Measurements from ENCODE around the gene EXPH5. TPM values are rescaled to one million over a fixed set of nuclear protein-coding genes. Genes with fewer than 3 reads are reported as not detected.

EXPH5 gene
- total and polyA plus RNA-seq, 5 donors from 2014 or later, result 0.23 to 1.8 (median 0.75) TPM

DNA sequence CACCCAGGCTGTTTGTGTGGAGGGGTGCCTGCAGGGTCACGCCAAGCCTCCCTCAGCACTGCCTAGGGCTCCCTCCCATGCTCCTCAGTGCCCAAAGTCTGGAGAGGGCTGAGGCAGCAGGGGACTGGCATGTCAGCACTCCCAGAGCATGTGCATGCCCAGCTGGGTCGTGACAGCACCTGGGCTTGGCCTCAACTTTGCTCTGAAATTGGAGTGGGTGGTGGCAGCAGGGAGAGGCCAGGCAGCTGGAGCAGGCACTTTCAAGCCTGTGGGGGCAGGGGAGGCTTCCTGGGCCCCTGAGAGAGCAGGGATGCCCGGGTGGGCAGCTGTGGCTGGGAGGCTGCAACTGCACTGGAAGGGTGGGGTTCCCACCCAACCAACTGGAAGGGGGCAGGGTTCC, 35.7 kb upstream of the EXPH5 start:
- Histone ChIP-seq H3K4me1 (ENCODE audit: control insufficient read depth, insufficient read depth, low read length, poor library complexity, severe bottlenecking) (no peaks in the 10 kb centered on the region), H3K27ac (ENCODE audit: insufficient read depth, low read length, poor library complexity, severe bottlenecking) (no peak overlapping the region), H3K36me3 (ENCODE audit: control insufficient read depth, insufficient read depth, low read length) (no peaks in the 10 kb centered on the region), H3K27me3 (ENCODE audit: control insufficient read depth, insufficient read depth, low read length) (peaks cover 3% of the 10 kb centered on the region), H3K4me3 (ENCODE audit: low read depth, low read length) (no peak overlapping the region), H3K9me3 (ENCODE audit: control insufficient read depth in 2 of 2, low read length in 2 of 2) (no peaks in the 10 kb centered on the region)
- Mint-ChIP-seq H3K27ac (no peak overlapping the region), H3K4me1 (peaks cover 0 to 8% (median 7%) of the 10 kb centered on the region in 4 donors), H3K27me3 (peaks cover 24% of the 10 kb centered on the region), H3K36me3 (no peaks in the 10 kb centered on the region), H3K9me3 (peaks cover 0 to 2% (median 0%) of the 10 kb centered on the region in 7 donors), H3K4me3 (no peak overlapping the region)
- DNase-seq (no peak), ATAC-seq (ENCODE audit: low read depth in 2 of 2) (no peak)

DNA sequence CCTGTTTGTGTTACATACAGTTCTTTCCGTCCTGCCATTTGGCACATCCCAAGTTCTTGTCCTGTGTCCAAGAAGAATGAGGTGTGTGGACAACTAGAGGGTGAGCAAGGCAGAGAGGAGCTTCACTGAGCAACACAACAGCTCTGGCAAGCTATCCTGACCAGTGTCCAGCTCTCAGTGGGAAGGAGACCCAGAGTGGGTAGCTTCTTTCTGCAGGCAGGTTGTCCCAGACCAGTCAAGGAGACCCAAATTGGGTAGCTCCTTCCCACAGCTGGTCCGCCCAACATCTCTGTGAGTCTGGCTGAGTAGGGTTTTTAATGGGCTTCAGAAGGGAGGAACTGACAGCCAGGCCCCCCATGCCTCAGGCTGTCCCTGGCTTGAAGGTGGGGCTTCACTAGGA, 35.2 kb upstream of the EXPH5 start:
- H3K27me3 Mint-ChIP-seq, result peaks cover 21% of the 10 kb centered on the region
- H3K4me3 Mint-ChIP-seq, result no peak overlapping the region
- H3K27me3 ChIP-seq (ENCODE audit: control insufficient read depth, insufficient read depth, low read length), result peaks cover 3% of the 10 kb centered on the region
- H3K9me3 Mint-ChIP-seq, result peaks cover 0 to 2% (median 0%) of the 10 kb centered on the region in 7 donors
- ATAC-seq (ENCODE audit: low read depth in 2 of 2) (no peak), DNase-seq (no peak)
- H3K36me3 Mint-ChIP-seq, result no peaks in the 10 kb centered on the region
- H3K27ac Mint-ChIP-seq, result no peak overlapping the region
- no peak overlapping the region for H3K27ac ChIP-seq (ENCODE audit: insufficient read depth, low read length, poor library complexity, severe bottlenecking)
- H3K9me3 ChIP-seq (ENCODE audit: control insufficient read depth in 2 of 2, low read length in 2 of 2), result no peaks in the 10 kb centered on the region
- peaks cover 0 to 11% (median 8%) of the 10 kb centered on the region in 4 donors for H3K4me1 Mint-ChIP-seq
- no peak overlapping the region for H3K4me3 ChIP-seq (ENCODE audit: low read depth, low read length)
- no peaks in the 10 kb centered on the region for H3K4me1 ChIP-seq (ENCODE audit: control insufficient read depth, insufficient read depth, low read length, poor library complexity, severe bottlenecking)
- no peaks in the 10 kb centered on the region for H3K36me3 ChIP-seq (ENCODE audit: control insufficient read depth, insufficient read depth, low read length)

DNA sequence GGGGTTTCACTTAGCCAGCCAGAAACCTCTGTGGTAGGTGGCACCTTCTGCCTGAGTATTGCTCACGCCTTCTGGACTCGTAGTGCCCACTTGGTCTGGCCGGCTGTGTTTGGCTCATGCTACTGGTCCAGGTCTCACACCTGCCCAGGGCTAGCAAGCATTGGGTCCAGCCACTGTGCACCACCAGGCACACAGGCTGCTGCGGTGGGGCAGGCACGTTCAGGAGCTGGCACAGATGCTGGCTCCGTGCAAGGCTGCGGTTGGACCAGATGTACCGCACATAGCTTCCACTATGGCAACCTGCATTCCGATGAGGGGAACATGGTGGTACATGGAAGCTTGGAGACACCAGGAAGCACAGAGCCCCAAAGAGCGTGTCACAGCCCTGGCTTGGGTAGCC, 34.8 kb upstream of the EXPH5 start:
- Mint-ChIP-seq H3K4me1 (peaks cover under 1 to 11% (median 8%) of the 10 kb centered on the region in 4 donors), H3K4me3 (no peak overlapping the region), H3K36me3 (no peaks in the 10 kb centered on the region), H3K27ac (no peak overlapping the region), H3K27me3 (peaks cover 25% of the 10 kb centered on the region), H3K9me3 (peaks cover 0 to 2% (median 0%) of the 10 kb centered on the region in 7 donors)
- H3K36me3 ChIP-seq (ENCODE audit: control insufficient read depth, insufficient read depth, low read length), result no peaks in the 10 kb centered on the region
- H3K4me1 ChIP-seq (ENCODE audit: control insufficient read depth, insufficient read depth, low read length, poor library complexity, severe bottlenecking), result no peaks in the 10 kb centered on the region
- H3K4me3 ChIP-seq (ENCODE audit: low read depth, low read length), result no peak overlapping the region
- DNase-seq, result no peak
- H3K9me3 ChIP-seq (ENCODE audit: control insufficient read depth in 2 of 2, low read length in 2 of 2), result no peaks in the 10 kb centered on the region
- peaks cover 3% of the 10 kb centered on the region for H3K27me3 ChIP-seq (ENCODE audit: control insufficient read depth, insufficient read depth, low read length)
- H3K27ac ChIP-seq (ENCODE audit: insufficient read depth, low read length, poor library complexity, severe bottlenecking), result no peak overlapping the region
- no peak for ATAC-seq (ENCODE audit: low read depth in 2 of 2)

DNA sequence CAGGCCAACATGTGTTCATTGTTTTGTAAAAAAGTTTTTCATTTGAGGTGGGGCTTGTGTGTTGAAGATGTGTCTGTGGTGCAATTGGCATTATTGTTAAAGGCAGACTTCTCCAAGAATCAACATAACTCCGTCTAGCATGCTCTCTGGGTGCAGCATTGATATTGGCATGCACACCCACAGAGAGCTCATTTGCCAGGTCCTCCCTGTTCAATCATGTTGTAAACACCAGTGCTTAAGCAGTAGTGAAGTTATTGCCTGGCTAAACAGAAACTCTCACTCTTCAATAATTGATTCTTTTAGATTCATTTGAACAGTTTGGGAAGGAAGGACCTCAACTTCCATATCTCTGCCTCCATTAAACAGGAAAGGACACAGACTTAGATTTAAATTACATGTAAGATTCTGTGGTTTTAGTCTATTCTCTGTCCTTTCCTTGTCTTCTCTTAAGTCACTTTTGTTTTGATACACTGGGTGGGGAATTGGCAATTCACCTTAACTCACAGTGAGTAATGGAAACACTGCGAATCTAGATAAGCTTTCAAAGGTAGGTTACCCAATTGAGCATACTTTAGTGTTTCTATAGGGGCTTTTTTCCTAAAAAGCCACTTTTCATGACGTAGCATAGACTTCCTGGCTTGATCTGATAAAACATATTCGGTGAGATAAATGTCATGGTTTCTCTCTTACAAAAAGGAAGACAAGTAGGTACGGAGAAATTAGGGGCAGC, 30.8 kb upstream of the EXPH5 start:
- Mint-ChIP-seq H3K36me3 (no peaks in the 10 kb centered on the region), H3K4me1 (peaks cover 4 to 11% (median 8%) of the 10 kb centered on the region in 4 donors), H3K27me3 (peaks cover 38% of the 10 kb centered on the region), H3K9me3 (peaks cover 0 to 1% (median 0%) of the 10 kb centered on the region in 7 donors), H3K27ac (no peak overlapping the region), H3K4me3 (peak overlapping the region in 1 of 4 donors; percentile 1)
- DNase-seq (peak in 1 of 3 donors; percentile 4), ATAC-seq (ENCODE audit: low read depth in 2 of 2) (no peak)
- no peak overlapping the region for H3K4me3 ChIP-seq (ENCODE audit: low read depth, low read length)
- H3K9me3 ChIP-seq (ENCODE audit: control insufficient read depth in 2 of 2, low read length in 2 of 2), result no peaks in the 10 kb centered on the region
- H3K27me3 ChIP-seq (ENCODE audit: control insufficient read depth, insufficient read depth, low read length), result peaks cover 8% of the 10 kb centered on the region
- no peak overlapping the region for H3K27ac ChIP-seq (ENCODE audit: insufficient read depth, low read length, poor library complexity, severe bottlenecking)
- H3K36me3 ChIP-seq (ENCODE audit: control insufficient read depth, insufficient read depth, low read length), result no peaks in the 10 kb centered on the region
- H3K4me1 ChIP-seq (ENCODE audit: control insufficient read depth, insufficient read depth, low read length, poor library complexity, severe bottlenecking), result no peaks in the 10 kb centered on the region

DNA sequence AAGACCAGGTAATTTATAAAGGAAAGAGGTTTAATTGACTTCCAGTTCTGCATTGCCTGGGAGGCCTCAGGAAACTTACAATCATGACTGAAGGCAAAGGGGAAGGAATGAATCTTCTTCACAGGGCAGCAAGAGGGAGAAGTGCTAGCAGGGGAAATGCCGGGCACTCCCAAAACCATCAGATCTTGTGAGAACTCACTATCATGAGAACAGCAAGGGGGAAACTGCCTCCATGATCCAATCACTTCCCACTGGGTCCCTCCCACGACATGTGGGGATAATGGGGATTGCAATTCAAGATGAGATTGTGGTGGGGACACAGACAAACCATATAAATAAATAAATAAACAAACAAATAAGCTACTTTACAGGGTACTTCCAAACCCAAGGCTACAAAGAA, 28.8 kb upstream of the EXPH5 start:
- Histone ChIP-seq H3K4me1 (ENCODE audit: control insufficient read depth, insufficient read depth, low read length, poor library complexity, severe bottlenecking) (no peaks in the 10 kb centered on the region), H3K9me3 (ENCODE audit: control insufficient read depth in 2 of 2, low read length in 2 of 2) (no peaks in the 10 kb centered on the region), H3K36me3 (ENCODE audit: control insufficient read depth, insufficient read depth, low read length) (no peaks in the 10 kb centered on the region), H3K27me3 (ENCODE audit: control insufficient read depth, insufficient read depth, low read length) (peaks cover 17% of the 10 kb centered on the region), H3K27ac (ENCODE audit: insufficient read depth, low read length, poor library complexity, severe bottlenecking) (no peak overlapping the region), H3K4me3 (ENCODE audit: low read depth, low read length) (no peak overlapping the region)
- Mint-ChIP-seq H3K9me3 (peaks cover 0 to 1% (median 0%) of the 10 kb centered on the region in 7 donors), H3K27ac (no peak overlapping the region), H3K36me3 (no peaks in the 10 kb centered on the region), H3K4me1 (peaks cover 4 to 11% (median 8%) of the 10 kb centered on the region in 4 donors), H3K4me3 (no peak overlapping the region), H3K27me3 (peaks cover 39% of the 10 kb centered on the region)
- ATAC-seq (ENCODE audit: low read depth in 2 of 2), result no peak
- no peak for DNase-seq

DNA sequence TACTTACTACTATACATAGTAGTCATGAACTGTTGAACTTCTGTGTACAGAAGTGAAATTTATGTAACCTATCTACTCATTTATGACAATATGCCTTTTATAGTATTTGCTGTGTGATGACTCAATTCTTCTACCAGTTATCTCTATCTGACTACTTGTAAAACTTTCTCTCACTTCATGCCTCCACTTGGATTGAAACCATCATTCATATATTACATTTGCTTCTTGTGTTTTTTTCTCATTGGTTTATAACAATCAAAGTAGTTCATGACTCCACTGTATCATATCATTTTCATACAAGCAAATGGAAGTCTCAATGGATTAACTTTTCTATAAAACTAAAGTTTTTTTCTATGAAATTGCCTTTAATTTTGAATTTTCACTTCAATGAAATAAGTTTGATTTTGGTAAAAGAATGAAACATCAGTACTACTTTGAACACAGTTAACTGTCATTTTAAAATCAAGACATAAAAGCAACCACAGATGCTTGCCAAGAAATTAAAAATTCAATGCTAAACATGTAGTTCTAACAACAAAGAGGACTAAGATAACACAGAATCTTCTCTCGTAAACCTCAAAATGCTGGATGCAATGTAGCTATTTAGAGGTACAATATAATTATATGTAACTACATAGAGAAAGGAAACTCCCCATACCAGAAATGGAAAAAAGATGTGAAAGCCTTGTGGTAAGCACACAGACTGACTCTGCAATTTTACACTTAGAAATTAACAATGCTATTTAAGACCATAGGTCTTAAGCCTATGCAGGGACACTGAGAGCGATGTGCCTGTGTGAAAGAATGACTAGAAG, 27.6 kb upstream of the EXPH5 start:
- peaks cover 37% of the 10 kb centered on the region for H3K27me3 Mint-ChIP-seq
- no peak overlapping the region for H3K4me3 Mint-ChIP-seq
- Histone ChIP-seq H3K4me3 (ENCODE audit: low read depth, low read length) (no peak overlapping the region), H3K4me1 (ENCODE audit: control insufficient read depth, insufficient read depth, low read length, poor library complexity, severe bottlenecking) (no peaks in the 10 kb centered on the region), H3K9me3 (ENCODE audit: control insufficient read depth in 2 of 2, low read length in 2 of 2) (no peaks in the 10 kb centered on the region), H3K27me3 (ENCODE audit: control insufficient read depth, insufficient read depth, low read length) (peaks cover 18% of the 10 kb centered on the region), H3K27ac (ENCODE audit: insufficient read depth, low read length, poor library complexity, severe bottlenecking) (no peak overlapping the region), H3K36me3 (ENCODE audit: control insufficient read depth, insufficient read depth, low read length) (no peaks in the 10 kb centered on the region)
- H3K4me1 Mint-ChIP-seq, result peaks cover 4 to 11% (median 8%) of the 10 kb centered on the region in 4 donors
- DNase-seq (no peak), ATAC-seq (ENCODE audit: low read depth in 2 of 2) (no peak)
- no peak overlapping the region for H3K27ac Mint-ChIP-seq
- H3K36me3 Mint-ChIP-seq, result no peaks in the 10 kb centered on the region
- H3K9me3 Mint-ChIP-seq, result peaks cover 0 to 1% (median 0%) of the 10 kb centered on the region in 7 donors

DNA sequence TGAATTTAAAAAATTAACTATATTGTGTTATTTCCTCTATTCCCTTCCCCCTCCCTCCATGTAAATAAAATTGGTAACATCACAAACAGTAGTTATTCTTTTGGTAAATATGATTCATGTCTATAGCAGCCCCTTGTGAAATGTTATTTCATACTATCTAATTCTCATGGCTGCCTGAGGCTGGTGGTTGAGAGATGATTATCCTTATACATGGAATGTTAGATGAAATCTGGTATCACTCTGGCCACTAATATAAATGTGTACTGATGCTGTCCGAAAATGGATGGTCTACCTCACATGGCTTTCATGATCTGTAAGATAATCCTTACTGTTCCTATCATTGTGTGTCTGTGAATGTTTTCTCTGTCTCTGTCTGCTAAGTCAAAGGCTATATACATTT, 25.0 kb upstream of the EXPH5 start:
- Histone ChIP-seq H3K9me3 (ENCODE audit: control insufficient read depth in 2 of 2, low read length in 2 of 2) (no peaks in the 10 kb centered on the region), H3K36me3 (ENCODE audit: control insufficient read depth, insufficient read depth, low read length) (no peaks in the 10 kb centered on the region), H3K27me3 (ENCODE audit: control insufficient read depth, insufficient read depth, low read length) (peaks cover 18% of the 10 kb centered on the region), H3K4me3 (ENCODE audit: low read depth, low read length) (no peak overlapping the region), H3K27ac (ENCODE audit: insufficient read depth, low read length, poor library complexity, severe bottlenecking) (no peak overlapping the region), H3K4me1 (ENCODE audit: control insufficient read depth, insufficient read depth, low read length, poor library complexity, severe bottlenecking) (no peaks in the 10 kb centered on the region)
- Mint-ChIP-seq H3K9me3 (no peaks in the 10 kb centered on the region), H3K27me3 (peaks cover 29% of the 10 kb centered on the region), H3K36me3 (no peaks in the 10 kb centered on the region), H3K4me3 (no peak overlapping the region), H3K4me1 (peaks cover 0 to 4% (median 0%) of the 10 kb centered on the region in 4 donors), H3K27ac (no peak overlapping the region)
- ATAC-seq (ENCODE audit: low read depth in 2 of 2), result no peak
- DNase-seq, result no peak
